Left ventricle myocardium inferior (tissue), 1 donor: ENCODE data around the gene TOMM7. TPM values are rescaled to one million over a fixed set of nuclear protein-coding genes. Genes with fewer than 3 reads are reported as not detected.

Experiments used
- DNase-seq: peaks from one replicate; pipeline ENCODE4 v3.0.0-alpha.2; 2020
- H3K27ac ChIP-seq: fragments of 200-600 bp; replicated peaks from 2 replicates; pipeline ENCODE4 v1.8.0; 2021
- H3K27me3 ChIP-seq: fragments of 200-600 bp; 2 replicates; pipeline ENCODE4 v1.8.0; 2021; ENCODE audit warnings: low read depth
- H3K36me3 ChIP-seq: fragments of 200-600 bp; 2 replicates; pipeline ENCODE4 v1.8.0; 2021
- H3K4me1 ChIP-seq: fragments of 200-600 bp; 2 replicates; pipeline ENCODE4 v1.8.0; 2021
- H3K4me3 ChIP-seq: fragments of 200-600 bp; 2 replicates; pipeline ENCODE4 v1.8.0; 2021; ENCODE audit warnings: mild to moderate bottlenecking, moderate library complexity
- H3K9me3 ChIP-seq: fragments of 200-600 bp; replicated peaks from 2 replicates; pipeline ENCODE4 v1.8.0; 2021
- CTCF ChIP-seq: fragments of 200-600 bp; IDR thresholded peaks from 2 replicates; pipeline ENCODE4 v1.8.0; 2021; ENCODE audit warnings: antibody characterized with exemption, mild to moderate bottlenecking, borderline replicate concordance
- intact Hi-C: fragments of 100-400 bp; cut with micrococcal nuclease; formaldehyde crosslinking; loops from one replicate; pipeline ENCODE4 v1.11.0; 2022
- total RNA-seq: library from RNA; stranded (reverse); fragmentation: NEBNext Ultra II Directional; extraction: Animal tissue kit (Norgen Biotek cat#: 25700); gene quantifications from one replicate; pipeline ENCODE4 v1.2.1, GENCODE V29; 2021
- donor health status: DM: no; HTN: yes; CAD: no; lungs with severe emphysema.

Gene TOMM7
- total RNA-seq, 1 donor from 2014 or later: 563 TPM

GRCh38 chr7:22787951-22788350 lies 34.7 kb downstream of the TOMM7 start:
- no peak for TF ChIP-seq CTCF
- no peak overlapping the region for H3K27ac ChIP-seq
- no peaks in the 10 kb centered on the region for H3K9me3 ChIP-seq
- no peaks in the 10 kb centered on the region for H3K36me3 ChIP-seq
- DNase-seq: no peak
- no peak overlapping the region for H3K4me3 ChIP-seq
- intact Hi-C loops: no loop called here
- no peaks in the 10 kb centered on the region for H3K27me3 ChIP-seq
- H3K4me1 ChIP-seq: no peaks in the 10 kb centered on the region

GRCh38 chr7:22786290-22786932 lies 36.2 kb downstream of the TOMM7 start:
- H3K27me3 ChIP-seq: no peaks in the 10 kb centered on the region
- no peaks in the 10 kb centered on the region for H3K36me3 ChIP-seq
- H3K27ac ChIP-seq: no peak overlapping the region
- H3K4me1 ChIP-seq: no peaks in the 10 kb centered on the region
- DNase-seq: no peak
- intact Hi-C loops: no loop called here
- H3K9me3 ChIP-seq: no peaks in the 10 kb centered on the region
- no peak for TF ChIP-seq CTCF
- H3K4me3 ChIP-seq: no peak overlapping the region

- H3K27ac ChIP-seq: no peak overlapping the region
- H3K9me3 ChIP-seq: no peaks in the 10 kb centered on the region
- no peak for TF ChIP-seq CTCF
- no peak overlapping the region for H3K4me3 ChIP-seq
- H3K36me3 ChIP-seq: no peaks in the 10 kb centered on the region
- H3K27me3 ChIP-seq: no peaks in the 10 kb centered on the region
- no peaks in the 10 kb centered on the region for H3K4me1 ChIP-seq
- DNase-seq: no peak
- intact Hi-C loops: no loop called here
These were observed 38.3 kb downstream of the TOMM7 start for GRCh38 chr7:22784346-22784745.

- DNase-seq: no peak
- Histone ChIP-seq H3K4me3 (no peak overlapping the region), H3K4me1 (no peaks in the 10 kb centered on the region), H3K27me3 (no peaks in the 10 kb centered on the region), H3K9me3 (no peaks in the 10 kb centered on the region), H3K36me3 (no peaks in the 10 kb centered on the region), H3K27ac (no peak overlapping the region)
- intact Hi-C loops: no loop called here
- TF ChIP-seq CTCF: no peak
These were observed 39.2 kb downstream of the TOMM7 start for GRCh38 chr7:22783421-22783820.

- Histone ChIP-seq H3K4me1 (no peaks in the 10 kb centered on the region), H3K4me3 (no peak overlapping the region), H3K27ac (no peak overlapping the region), H3K9me3 (no peaks in the 10 kb centered on the region), H3K36me3 (no peaks in the 10 kb centered on the region), H3K27me3 (no peaks in the 10 kb centered on the region)
- TF ChIP-seq CTCF: peak; percentile 82
- DNase-seq: peak; percentile 55
- intact Hi-C loops: no loop called here
These were observed 39.9 kb downstream of the TOMM7 start for GRCh38 chr7:22782616-22783232.
